Adipocyte (in vitro differentiated cells): Measurements from ENCODE around the gene PRPF31.

ENCODE experiments used
- DNase-seq: peaks from one replicate; pipeline ENCODE4 v3.0.0-alpha.2; 2015; ENCODE audit warnings: low read depth
- H3K27me3 ChIP-seq: replicated peaks from 2 replicates; pipeline ENCODE4 v1.7.0; 2013; ENCODE audit warnings: mild to moderate bottlenecking, low read length, moderate library complexity; ENCODE audit not compliant: control insufficient read depth, insufficient read depth
- H3K36me3 ChIP-seq: 2 replicates; pipeline ENCODE4 v1.7.0; 2013; ENCODE audit warnings: low read length, mild to moderate bottlenecking, moderate library complexity; ENCODE audit not compliant: control insufficient read depth, insufficient read depth, severe bottlenecking
- H3K4me1 ChIP-seq: 2 replicates; pipeline ENCODE4 v1.7.0; 2013; ENCODE audit warnings: mild to moderate bottlenecking, low read length, moderate library complexity; ENCODE audit not compliant: control insufficient read depth, insufficient read depth
- H3K4me3 ChIP-seq: 2 replicates; pipeline ENCODE4 v1.7.0; 2013; ENCODE audit warnings: mild to moderate bottlenecking, low read length, moderate library complexity
- H3K9ac ChIP-seq: 2 replicates; pipeline ENCODE4 v1.7.0; 2013; ENCODE audit warnings: mild to moderate bottlenecking, low read length, moderate library complexity
- H3K9me3 ChIP-seq: 2 replicates; pipeline ENCODE4 v1.7.0; 2013; ENCODE audit warnings: mild to moderate bottlenecking, low read length, moderate library complexity; ENCODE audit not compliant: control insufficient read depth

PRPF31 gene

DNA sequence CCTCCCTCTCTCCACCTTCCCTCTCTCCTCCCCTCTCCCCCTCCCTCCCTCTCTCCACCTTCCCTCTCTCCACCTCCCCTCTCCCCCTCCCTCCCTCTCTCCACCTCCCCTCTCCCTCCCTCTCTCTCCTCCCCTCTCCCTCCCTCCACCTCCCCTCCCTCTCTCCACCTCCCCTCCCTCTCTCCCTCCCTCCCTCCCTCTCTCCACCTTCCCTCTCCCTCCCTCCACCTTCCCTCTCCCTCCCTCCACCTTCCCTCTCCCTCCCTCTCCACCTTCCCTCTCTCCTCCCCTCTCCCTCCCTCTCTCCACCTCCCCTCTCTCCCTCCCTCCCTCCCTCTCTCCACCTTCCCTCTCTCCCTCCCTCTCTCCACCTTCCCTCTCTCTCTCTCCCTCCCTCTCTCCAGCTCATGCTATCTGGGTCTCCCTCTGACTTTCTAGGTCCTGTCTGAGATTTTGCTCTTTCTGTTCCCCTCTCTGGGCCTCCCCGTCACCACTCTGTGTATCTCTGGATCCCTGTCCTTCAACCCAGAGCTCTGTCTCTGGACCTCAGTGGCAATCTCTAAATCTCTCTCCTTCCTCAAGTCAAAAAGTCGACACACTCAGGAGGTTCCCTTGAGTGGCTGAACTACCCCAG, 18.5 kb downstream of the PRPF31 start:
- Histone ChIP-seq H3K9ac (no peak overlapping the region), H3K4me1 (peaks cover 13% of the 10 kb centered on the region), H3K36me3 (peaks cover 23% of the 10 kb centered on the region), H3K9me3 (no peaks in the 10 kb centered on the region), H3K4me3 (no peak overlapping the region), H3K27me3 (peaks cover 2% of the 10 kb centered on the region)
- DNase-seq = no peak

DNA sequence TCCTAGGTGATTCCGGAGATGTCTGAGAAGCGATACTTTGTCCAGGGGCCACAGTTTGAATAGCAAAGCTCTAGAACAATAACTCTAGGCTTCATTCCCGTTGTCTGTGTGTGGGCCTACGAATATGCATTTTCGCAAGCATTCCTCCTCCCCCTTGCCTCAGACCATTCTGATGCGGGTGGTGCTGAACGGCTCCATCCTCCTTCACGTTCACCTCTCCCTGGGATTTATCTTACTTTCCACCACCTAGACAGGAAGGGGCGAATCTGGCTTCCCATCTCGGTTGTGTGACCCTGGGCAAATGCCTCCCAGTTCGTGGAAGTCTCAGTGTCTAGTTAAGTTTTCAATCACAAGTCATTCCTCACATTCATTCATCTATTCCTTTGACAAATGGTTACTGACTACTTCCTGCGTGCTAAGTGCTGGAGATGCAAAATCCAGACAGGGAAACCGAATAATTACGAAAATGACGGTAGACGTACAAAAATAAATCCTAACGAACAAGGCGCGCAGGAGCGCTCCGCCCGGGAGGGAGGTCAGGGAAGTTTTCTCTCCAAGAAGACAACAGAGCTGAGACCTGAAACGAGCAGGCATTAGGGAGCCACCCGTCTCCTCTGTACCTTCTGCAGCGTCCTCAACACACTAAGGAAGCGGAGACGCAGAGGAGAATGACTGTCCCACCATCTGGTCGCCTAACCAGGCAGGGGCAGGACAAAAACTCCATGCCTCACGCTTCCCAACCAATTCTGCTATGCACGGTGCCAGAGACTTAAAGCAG, 20.7 kb downstream of the PRPF31 start:
- Histone ChIP-seq H3K36me3 (peaks cover 7% of the 10 kb centered on the region), H3K9ac (peak overlapping the region; percentile 42), H3K27me3 (peaks cover 2% of the 10 kb centered on the region), H3K4me1 (peaks cover 17% of the 10 kb centered on the region), H3K4me3 (peak overlapping the region; percentile 77), H3K9me3 (no peaks in the 10 kb centered on the region)
- peak; percentile 43 for DNase-seq

DNA sequence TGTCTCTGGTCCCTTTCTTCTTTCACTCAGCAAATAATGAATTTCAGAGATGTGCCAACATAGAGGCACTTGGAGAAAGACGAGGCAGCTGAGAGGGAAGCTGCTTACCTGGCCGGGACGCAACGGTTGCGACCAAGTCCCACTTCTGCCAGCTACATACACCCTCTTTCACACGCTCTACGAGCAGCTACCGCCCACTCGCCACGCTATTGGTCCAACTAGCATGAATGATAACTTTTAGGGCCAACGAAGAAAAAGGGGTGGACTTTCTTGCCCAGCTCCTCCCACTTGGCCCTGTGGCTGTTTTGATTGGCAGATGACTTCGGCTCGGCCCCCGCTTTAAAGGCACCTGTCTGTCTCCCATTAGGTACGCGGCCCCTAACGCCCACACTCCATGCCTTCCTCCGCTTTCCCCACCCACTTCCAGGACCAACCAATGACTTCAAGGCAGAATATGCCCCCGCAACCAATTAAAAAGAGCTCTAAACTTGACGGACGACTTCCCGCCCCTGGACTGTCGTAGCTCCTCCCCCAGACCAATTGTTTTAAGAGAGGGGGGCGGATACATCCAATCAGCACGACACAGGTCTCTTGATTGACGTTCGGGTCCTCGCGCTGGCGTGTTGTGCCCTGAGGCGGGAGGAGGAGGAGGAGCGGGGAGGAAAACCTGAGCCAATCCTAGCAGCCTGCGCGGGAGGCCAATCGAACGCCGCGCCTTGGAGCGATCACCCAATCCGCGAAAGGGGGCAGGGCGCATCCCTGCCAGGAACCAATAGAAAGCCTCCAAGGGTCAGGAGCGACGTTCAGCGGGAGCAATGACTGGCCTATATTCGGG, 21.5 kb downstream of the PRPF31 start:
- peaks cover 2% of the 10 kb centered on the region for H3K27me3 ChIP-seq
- no peaks in the 10 kb centered on the region for H3K36me3 ChIP-seq
- no peaks in the 10 kb centered on the region for H3K9me3 ChIP-seq
- H3K9ac ChIP-seq = peak overlapping the region; percentile 88
- DNase-seq = peak; percentile 100
- H3K4me1 ChIP-seq = peaks cover 17% of the 10 kb centered on the region
- H3K4me3 ChIP-seq = peak overlapping the region; percentile 77

DNA sequence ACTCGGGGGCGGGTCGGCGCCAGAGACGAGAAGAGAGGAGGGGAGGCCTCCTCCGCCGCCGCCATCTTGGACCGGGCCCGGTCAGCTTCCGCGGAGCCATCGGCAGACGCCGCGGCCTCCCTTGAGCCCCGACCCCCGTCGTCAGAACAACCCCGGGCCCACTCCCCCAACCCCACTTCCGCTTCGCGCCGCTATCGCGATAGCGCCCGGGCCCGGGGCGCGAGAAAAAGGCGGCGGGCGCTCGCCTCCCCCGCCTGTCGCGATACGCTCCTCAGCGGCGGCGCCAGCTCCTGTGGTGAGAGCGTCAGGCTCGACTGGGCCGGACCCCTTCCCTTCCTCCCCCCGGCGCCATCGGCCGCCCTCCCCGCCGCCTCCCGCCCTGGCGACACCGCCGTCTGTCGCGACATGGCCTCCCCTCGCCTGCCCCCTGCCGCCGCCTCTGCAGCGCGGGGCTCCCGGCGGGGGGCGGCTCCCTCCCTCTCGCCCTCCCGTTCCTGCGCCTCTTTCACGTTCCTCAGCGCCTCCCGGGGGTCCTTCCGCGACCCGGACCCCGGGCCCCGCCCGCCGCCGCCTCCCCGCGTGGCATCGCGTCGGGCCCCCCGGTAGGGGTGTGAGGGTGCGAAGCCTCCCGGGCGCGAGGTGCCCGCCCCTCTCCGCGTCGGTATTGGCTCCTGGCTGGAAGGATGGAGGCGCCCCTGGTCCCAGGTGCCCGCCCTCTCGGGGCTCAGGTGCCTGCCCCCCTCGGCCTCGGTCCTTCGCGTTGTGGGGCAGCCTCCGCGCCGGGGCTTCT, 22.3 kb downstream of the PRPF31 start, which contains the start of gene CNOT3:
CNOT3 (plus strand) TSS at position 64 of the 790 bp plus-strand sequence. CDS start 5,217 bp downstream, outside the sequence.
- Histone ChIP-seq H3K9ac (peak within 1 kb of the TSS; percentile 88), H3K9me3 (no peaks in the 10 kb centered on the region), H3K4me3 (peak within 1 kb of the TSS; percentile 77), H3K4me1 (peaks cover 17% of the 10 kb centered on the region), H3K27me3 (peaks cover 2% of the 10 kb centered on the region), H3K36me3 (peaks cover 6% of the 10 kb centered on the region)
- peak; percentile 58 for DNase-seq

DNA sequence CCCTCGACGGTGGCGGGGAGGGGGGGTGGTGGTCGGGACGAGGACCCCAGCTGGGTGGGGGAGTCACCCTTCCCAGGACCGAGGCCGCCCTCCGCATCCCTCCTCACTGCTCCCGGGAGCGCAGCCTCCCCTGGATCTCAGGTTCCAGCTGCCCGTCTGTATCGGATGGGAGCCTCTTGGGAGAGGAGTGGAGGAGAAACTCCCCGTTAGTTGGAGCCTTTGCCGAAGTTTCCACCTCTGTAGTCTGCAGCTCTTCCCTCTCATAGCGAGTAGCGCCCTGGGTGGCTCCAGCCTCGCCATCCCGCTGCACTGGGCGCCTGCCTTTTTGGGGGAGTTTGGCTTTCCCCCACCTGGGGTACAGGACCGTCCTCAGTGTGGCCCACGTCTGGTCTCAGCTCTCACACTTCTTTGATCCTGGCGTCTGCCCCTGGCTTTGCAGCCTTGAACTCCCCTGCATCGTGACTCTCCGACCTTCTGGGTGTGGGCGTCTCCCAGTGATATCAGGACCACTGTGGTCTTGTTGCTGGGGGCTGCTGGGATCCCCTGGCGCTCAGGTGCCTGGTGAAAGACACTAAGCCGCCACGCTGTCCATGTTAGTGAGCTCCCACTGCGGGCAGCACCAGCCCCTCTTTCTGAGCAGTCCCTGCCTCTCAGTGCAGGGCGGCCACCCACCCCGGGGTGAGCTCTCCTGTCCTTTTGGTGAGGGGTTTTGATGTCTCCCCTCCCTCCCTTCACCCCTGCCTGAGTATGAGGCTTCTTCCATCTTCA, 23.1 kb downstream of the PRPF31 start:
- H3K4me1 ChIP-seq = peaks cover 17% of the 10 kb centered on the region
- no peaks in the 10 kb centered on the region for H3K9me3 ChIP-seq
- H3K4me3 ChIP-seq = peak overlapping the region; percentile 74
- H3K36me3 ChIP-seq = peaks cover 14% of the 10 kb centered on the region
- peak; percentile 37 for DNase-seq
- no peaks in the 10 kb centered on the region for H3K27me3 ChIP-seq
- peak overlapping the region; percentile 88 for H3K9ac ChIP-seq

DNA sequence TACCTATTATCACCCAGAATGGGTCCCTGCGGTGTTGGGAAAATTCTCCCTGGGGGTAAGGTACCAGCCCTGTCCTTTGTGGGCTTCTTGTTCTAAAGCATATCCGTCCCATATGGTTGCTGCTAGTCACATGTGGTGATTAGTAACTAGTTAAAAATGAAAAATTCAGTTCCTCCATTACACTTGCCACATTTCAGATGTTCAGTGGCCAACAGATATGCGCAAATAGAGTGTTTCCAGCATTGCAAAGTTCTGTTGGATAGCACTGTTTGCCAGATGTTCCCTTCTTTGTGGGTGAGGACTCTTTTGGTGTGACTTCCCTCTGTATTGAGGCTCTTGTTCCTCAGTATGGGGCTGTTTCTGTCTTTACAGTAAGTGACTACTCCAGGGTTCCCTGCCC, 25.8 kb downstream of the PRPF31 start:
- DNase-seq = no peak
- no peak overlapping the region for H3K4me3 ChIP-seq
- H3K36me3 ChIP-seq = peaks cover 40% of the 10 kb centered on the region
- H3K4me1 ChIP-seq = peaks cover 10% of the 10 kb centered on the region
- no peaks in the 10 kb centered on the region for H3K27me3 ChIP-seq
- H3K9me3 ChIP-seq = no peaks in the 10 kb centered on the region
- H3K9ac ChIP-seq = no peak overlapping the region

DNA sequence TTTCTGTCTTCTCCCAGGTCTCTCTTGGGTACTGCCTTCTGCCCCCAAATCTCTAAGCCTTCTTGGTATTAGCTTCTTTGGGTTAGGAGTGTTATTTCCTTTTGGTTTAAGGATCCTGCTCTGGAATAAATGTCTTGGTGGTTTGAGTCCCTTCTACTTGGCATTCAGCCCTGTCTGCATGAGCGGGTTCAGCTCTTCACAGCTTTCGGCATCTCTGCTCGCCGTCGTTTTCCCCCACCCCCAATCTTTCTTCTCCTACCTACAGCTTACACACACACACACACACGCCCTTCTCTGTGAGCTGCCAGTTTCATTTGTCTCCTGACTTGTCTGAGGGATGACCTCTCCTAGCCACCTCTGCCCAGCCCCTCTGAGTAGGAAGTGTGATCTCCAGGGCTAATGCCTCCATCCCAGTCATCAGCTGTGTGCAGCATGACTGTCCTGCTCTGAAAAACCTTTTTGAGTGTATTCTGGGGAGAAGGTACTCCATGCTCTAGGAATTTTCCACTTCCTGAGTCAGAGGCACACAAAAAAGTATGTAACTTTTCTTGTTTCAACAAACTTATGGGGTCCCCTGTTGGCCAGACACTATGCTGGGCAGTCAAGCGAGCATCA, 26.7 kb downstream of the PRPF31 start:
- H3K4me3 ChIP-seq = no peak overlapping the region
- peaks cover 50% of the 10 kb centered on the region for H3K36me3 ChIP-seq
- H3K9ac ChIP-seq = no peak overlapping the region

DNA sequence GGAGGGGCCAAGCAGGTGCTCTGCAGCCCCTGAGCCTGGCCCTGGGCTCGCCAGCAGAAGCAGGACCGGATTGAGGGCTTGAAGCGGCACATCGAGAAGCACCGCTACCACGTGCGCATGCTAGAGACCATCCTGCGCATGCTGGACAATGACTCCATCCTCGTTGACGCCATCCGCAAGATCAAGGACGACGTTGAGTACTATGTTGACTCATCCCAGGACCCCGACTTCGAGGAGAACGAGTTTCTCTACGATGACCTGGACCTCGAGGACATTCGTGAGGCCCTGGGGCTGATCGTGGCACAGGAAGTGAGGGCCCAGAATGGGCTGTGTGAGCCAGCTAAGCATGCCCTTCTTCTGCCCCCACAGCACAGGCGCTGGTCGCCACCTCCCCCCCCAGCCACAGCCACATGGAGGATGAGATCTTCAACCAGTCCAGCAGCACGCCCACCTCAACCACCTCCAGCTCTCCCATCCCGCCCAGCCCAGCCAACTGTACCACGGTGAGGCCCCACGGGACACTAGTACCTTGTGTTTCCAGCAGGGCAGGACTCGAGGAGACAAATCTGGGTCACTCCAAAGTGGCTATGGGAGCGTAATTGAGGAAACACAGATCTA, 30.1 kb downstream of the PRPF31 start:
- Histone ChIP-seq H3K36me3 (peaks cover 73% of the 10 kb centered on the region), H3K9me3 (no peaks in the 10 kb centered on the region), H3K4me1 (no peaks in the 10 kb centered on the region), H3K27me3 (no peaks in the 10 kb centered on the region), H3K4me3 (no peak overlapping the region), H3K9ac (no peak overlapping the region)
- DNase-seq = no peak

More for the DNA sequence above, 26.7 kb downstream of the PRPF31 start:
- Histone ChIP-seq H3K27me3 (no peaks in the 10 kb centered on the region), H3K4me1 (peaks cover 7% of the 10 kb centered on the region), H3K9me3 (no peaks in the 10 kb centered on the region)
- no peak for DNase-seq

DNA sequence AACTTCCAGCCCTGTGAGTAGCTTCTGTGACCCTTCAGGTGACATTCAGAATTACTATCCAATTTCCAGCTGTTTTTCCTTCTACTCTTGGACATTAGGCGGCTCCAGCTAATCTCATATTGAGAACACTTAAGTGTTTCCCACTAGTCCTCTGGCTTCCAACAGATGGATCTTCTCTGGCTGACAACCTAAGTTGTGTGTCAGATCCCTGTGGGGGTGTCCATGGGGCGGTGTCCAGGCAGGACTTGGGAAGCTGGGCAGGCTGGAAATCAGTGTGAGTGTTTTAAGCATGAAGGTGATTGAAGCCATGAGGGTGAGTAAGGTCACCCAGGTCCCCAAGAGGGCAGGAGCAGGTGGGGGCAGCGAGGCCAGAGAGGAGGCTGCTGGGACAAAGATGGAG, 32.1 kb downstream of the PRPF31 start:
- Histone ChIP-seq H3K4me3 (no peak overlapping the region), H3K4me1 (no peaks in the 10 kb centered on the region), H3K27me3 (no peaks in the 10 kb centered on the region), H3K9ac (no peak overlapping the region), H3K9me3 (no peaks in the 10 kb centered on the region), H3K36me3 (peaks cover 88% of the 10 kb centered on the region)
- DNase-seq = no peak
